ENCODE results near the gene PAM. TPM values are rescaled to one million over a fixed set of nuclear protein-coding genes. Genes with fewer than 3 reads are reported as not detected.

Gene PAM
- total and polyA plus RNA-seq, 12 donors, result 488 to 1,485 (median 1,074) TPM

GRCh38 chr5:102799017-102799416 lies 43.9 kb downstream of the PAM start:
- ATAC-seq (peak; percentile 56 to 89 (median 84)), DNase-seq (peak in 1 of 2 donors; percentile 27)
- peaks cover 0 to 83% (median 55%) of the 10 kb centered on the region in 9 donors for H3K4me1 ChIP-seq
- no peak overlapping the region for H3K4me3 ChIP-seq
- no peak for TF ChIP-seq CTCF (IDR thresholded peaks at IDR 0.05)
- no peaks in the 10 kb centered on the region for H3K27me3 ChIP-seq
- intact Hi-C loops (cut with DNase I), result loop anchor here in 4 of 10 donors (5.0 kb wide), 1 partner anchor 68 kb away; no protein-coding TSS in a partner anchor
- 16 to 17% methylated on average over 2 of the region's 2 CpGs for WGBS, 2 donors
- H3K36me3 ChIP-seq, result no peaks in the 10 kb centered on the region
- H3K27ac ChIP-seq, result peak overlapping the region in 8 of 10 donors; percentile 10 to 79 (median 54)
- H3K9me3 ChIP-seq, result no peaks in the 10 kb centered on the region

- H3K36me3 ChIP-seq, result no peaks in the 10 kb centered on the region
- H3K4me3 ChIP-seq, result no peak overlapping the region
- no peak for DNase-seq
- H3K27ac ChIP-seq, result peak overlapping the region in 7 of 10 donors; percentile 6 to 70 (median 23)
- intact Hi-C loops (cut with DNase I), result loop anchor here in 1 of 10 donors (10.0 kb wide), 1 partner anchor 64 kb away; no protein-coding TSS in a partner anchor
- no peak for TF ChIP-seq CTCF (IDR thresholded peaks at IDR 0.05)
- H3K27me3 ChIP-seq, result no peaks in the 10 kb centered on the region
- peak in 1 of 8 donors; percentile 12 for ATAC-seq
- peaks cover 0 to 71% (median 48%) of the 10 kb centered on the region in 9 donors for H3K4me1 ChIP-seq
- no peaks in the 10 kb centered on the region for H3K9me3 ChIP-seq
- WGBS, 2 donors, result 56 to 59% methylated on average over 2 of the region's 2 CpGs
These were observed 45.3 kb downstream of the PAM start for GRCh38 chr5:102800427-102800826.

- Histone ChIP-seq H3K27me3 (no peaks in the 10 kb centered on the region), H3K9me3 (no peaks in the 10 kb centered on the region), H3K4me3 (no peak overlapping the region), H3K4me1 (peaks cover 0 to 61% (median 43%) of the 10 kb centered on the region in 9 donors), H3K27ac (peak overlapping the region in 5 of 10 donors; percentile 5 to 70 (median 23)), H3K36me3 (no peaks in the 10 kb centered on the region)
- intact Hi-C loops (cut with DNase I), result loop anchor here in 1 of 10 donors (10.0 kb wide), 1 partner anchor 63 kb away; no protein-coding TSS in a partner anchor
- DNase-seq (no peak), ATAC-seq (no peak)
- 24 to 28% methylated on average over 3 of the region's 3 CpGs for WGBS, 2 donors
- no peak for TF ChIP-seq CTCF (IDR thresholded peaks at IDR 0.05)
These were observed 46.3 kb downstream of the PAM start for GRCh38 chr5:102801371-102801770.

- peaks cover 0 to 58% (median 47%) of the 10 kb centered on the region in 9 donors for H3K4me1 ChIP-seq
- WGBS, 2 donors, result 80% methylated on average over 6 of the region's 6 CpGs
These were observed 47.8 kb downstream of the PAM start for GRCh38 chr5:102802708-102803458.

More at GRCh38 chr5:102802708-102803458, 47.8 kb downstream of the PAM start:
- no peak for DNase-seq
- H3K36me3 ChIP-seq, result no peaks in the 10 kb centered on the region
- no peak overlapping the region for H3K27ac ChIP-seq
- ATAC-seq, result no peak
- TF ChIP-seq CTCF (IDR thresholded peaks at IDR 0.05), result no peak
- no peaks in the 10 kb centered on the region for H3K27me3 ChIP-seq
- no peaks in the 10 kb centered on the region for H3K9me3 ChIP-seq
- no peak overlapping the region for H3K4me3 ChIP-seq
- intact Hi-C loops (cut with DNase I), result loop anchor here in 1 of 10 donors (10.0 kb wide), 1 partner anchor 62 kb away; no protein-coding TSS in a partner anchor

Measured in heart right ventricle (tissue), 16 donors.